ENCODE data around the gene POLR2A.

Gene POLR2A

DNA sequence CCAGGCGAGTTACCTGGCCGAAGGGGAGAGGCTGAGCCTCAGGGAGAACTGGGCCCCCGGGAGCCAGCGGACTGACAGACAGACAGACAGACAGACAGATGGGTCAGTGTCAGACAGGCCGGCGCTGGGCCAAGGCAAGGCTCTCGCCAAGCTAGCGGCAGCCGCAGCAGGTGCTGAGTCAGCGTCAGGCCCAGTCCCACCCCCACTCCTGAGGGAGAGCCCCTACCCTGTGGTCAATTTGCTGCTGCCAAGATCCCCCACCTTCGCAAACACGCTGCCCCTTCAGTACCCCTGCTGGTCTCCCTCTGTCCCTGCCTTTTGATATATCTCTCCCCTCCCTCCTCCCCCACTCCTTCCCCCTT is 43.4 kb upstream of the POLR2A start:
- Histone ChIP-seq H3K27me3 (ENCODE audit: control insufficient read depth in 1 of 2, insufficient read depth in 2 of 2, low read length in 2 of 2) (peaks cover 28 to 43% of the 10 kb centered on the region in 2 donors), H3K4me1 (ENCODE audit: control insufficient read depth in 1 of 2, insufficient read depth in 2 of 2, low read length in 2 of 2) (peaks cover 35 to 43% of the 10 kb centered on the region in 2 donors), H3K4me3 (ENCODE audit: low read depth in 1 of 2, low read length in 2 of 2) (no peak overlapping the region), H3K36me3 (ENCODE audit: control insufficient read depth in 1 of 2, insufficient read depth in 2 of 2, low read length in 2 of 2) (no peaks in the 10 kb centered on the region), H3K27ac (ENCODE audit: low read depth, low read length) (no peak overlapping the region), H3K9ac (ENCODE audit: low read depth in 1 of 2, low read length in 2 of 2) (no peak overlapping the region), H3K9me3 (ENCODE audit: control insufficient read depth in 1 of 2, low read length in 2 of 2) (no peaks in the 10 kb centered on the region)

DNA sequence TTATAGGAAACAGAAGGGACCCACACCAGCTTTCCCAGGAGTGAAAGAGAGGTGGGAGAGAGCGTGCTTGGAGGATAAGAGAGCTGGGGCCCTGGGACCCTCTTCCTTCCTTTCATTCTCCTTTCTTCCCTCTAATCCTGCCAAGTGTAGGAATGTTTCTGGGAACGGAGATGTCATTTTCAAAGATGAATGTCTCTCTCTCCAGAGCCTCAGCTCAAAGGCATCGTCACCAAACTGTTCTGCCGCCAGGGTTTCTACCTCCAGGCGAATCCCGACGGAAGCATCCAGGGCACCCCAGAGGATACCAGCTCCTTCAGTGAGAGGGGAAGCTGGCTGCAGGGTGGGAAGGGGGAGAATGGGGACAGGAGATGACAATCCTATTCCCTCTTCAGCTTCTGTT is 42.9 kb upstream of the POLR2A start:
- Histone ChIP-seq H3K27me3 (ENCODE audit: control insufficient read depth in 1 of 2, insufficient read depth in 2 of 2, low read length in 2 of 2) (peaks cover 28 to 44% of the 10 kb centered on the region in 2 donors), H3K36me3 (ENCODE audit: control insufficient read depth in 1 of 2, insufficient read depth in 2 of 2, low read length in 2 of 2) (no peaks in the 10 kb centered on the region), H3K4me3 (ENCODE audit: low read depth in 1 of 2, low read length in 2 of 2) (no peak overlapping the region), H3K9me3 (ENCODE audit: control insufficient read depth in 1 of 2, low read length in 2 of 2) (no peaks in the 10 kb centered on the region), H3K9ac (ENCODE audit: low read depth in 1 of 2, low read length in 2 of 2) (no peak overlapping the region), H3K4me1 (ENCODE audit: control insufficient read depth in 1 of 2, insufficient read depth in 2 of 2, low read length in 2 of 2) (peaks cover 35 to 45% of the 10 kb centered on the region in 2 donors), H3K27ac (ENCODE audit: low read depth, low read length) (no peak overlapping the region)

DNA sequence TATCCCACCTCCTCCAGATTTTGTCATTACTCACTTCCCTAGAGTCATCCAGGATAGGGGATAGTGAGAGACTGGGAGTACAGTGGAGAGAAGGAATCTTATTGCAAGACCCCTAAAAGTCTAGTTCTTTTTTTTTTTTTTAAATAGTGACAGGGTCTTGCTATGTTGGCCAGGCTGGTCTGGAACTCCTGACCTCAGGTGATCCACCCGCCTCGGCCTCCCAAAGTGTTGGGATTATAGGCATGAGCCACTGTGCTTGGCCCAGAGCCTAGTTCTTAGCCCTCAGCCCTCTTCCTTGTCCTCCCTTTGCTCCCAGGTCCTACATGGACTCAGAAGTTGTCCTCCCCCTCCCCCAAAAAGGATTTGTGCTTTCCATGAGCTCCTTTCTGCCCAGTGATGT is 42.0 kb upstream of the POLR2A start:
- Histone ChIP-seq H3K9me3 (ENCODE audit: control insufficient read depth in 1 of 2, low read length in 2 of 2) (no peaks in the 10 kb centered on the region), H3K27me3 (ENCODE audit: control insufficient read depth in 1 of 2, insufficient read depth in 2 of 2, low read length in 2 of 2) (peaks cover 34 to 52% of the 10 kb centered on the region in 2 donors), H3K4me1 (ENCODE audit: control insufficient read depth in 1 of 2, insufficient read depth in 2 of 2, low read length in 2 of 2) (peaks cover 34 to 42% of the 10 kb centered on the region in 2 donors)

DNA sequence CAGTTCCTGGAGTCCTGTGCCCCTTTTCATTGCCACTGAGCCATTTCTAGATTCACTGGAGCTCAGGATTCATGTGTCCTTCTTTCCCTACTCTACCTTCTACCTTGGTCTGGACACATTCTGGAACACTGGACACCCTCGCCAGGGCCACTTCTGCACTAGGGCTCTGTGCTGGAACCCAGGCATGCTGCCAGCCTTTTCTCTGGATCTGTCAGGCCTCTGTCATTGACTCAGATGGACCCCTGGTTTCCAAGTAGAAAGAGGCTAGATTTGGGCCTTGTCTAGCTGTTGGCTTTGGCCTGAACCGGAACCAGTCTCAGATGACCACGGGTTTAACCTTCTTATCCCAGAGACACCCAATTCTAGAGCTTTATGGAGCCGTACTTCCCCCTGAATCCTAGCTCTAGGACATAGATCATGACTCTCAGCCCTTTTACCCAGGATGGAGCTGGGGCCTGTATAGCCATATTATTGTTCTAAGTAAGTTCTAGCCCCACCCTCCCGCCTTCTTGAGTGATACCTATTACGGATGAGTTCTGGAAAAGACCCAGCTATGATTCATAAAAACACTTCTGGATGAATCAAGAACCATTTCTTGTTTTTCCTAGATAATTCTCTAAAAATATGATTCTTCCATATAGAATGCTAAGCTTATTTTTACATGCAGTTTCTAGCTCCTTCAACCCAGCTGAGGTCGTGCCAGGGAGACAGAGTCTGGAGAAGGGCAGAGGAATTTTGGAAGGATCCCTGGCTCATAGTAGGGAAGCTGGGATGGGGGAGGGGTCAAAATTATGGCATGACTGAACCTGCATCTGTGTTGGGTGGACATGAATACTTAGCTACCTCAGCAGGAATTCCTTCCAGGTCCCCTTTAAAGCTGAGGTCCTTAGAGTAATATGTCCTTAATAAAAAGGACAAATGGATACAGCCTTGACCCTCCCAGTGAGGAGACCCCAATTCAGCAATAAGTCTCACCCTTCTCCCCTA is 40.4 kb upstream of the POLR2A start:
- Histone ChIP-seq H3K27me3 (ENCODE audit: control insufficient read depth in 1 of 2, insufficient read depth in 2 of 2, low read length in 2 of 2) (peaks cover 35 to 47% of the 10 kb centered on the region in 2 donors), H3K4me3 (ENCODE audit: low read depth in 1 of 2, low read length in 2 of 2) (no peak overlapping the region), H3K4me1 (ENCODE audit: control insufficient read depth in 1 of 2, insufficient read depth in 2 of 2, low read length in 2 of 2) (peaks cover 19 to 29% of the 10 kb centered on the region in 2 donors), H3K9ac (ENCODE audit: low read depth in 1 of 2, low read length in 2 of 2) (no peak overlapping the region), H3K36me3 (ENCODE audit: control insufficient read depth in 1 of 2, insufficient read depth in 2 of 2, low read length in 2 of 2) (no peaks in the 10 kb centered on the region), H3K27ac (ENCODE audit: low read depth, low read length) (no peak overlapping the region), H3K9me3 (ENCODE audit: control insufficient read depth in 1 of 2, low read length in 2 of 2) (no peaks in the 10 kb centered on the region)

More for the DNA sequence above, 42.0 kb upstream of the POLR2A start:
- Histone ChIP-seq H3K9ac (ENCODE audit: low read depth in 1 of 2, low read length in 2 of 2) (no peak overlapping the region), H3K4me3 (ENCODE audit: low read depth in 1 of 2, low read length in 2 of 2) (no peak overlapping the region), H3K36me3 (ENCODE audit: control insufficient read depth in 1 of 2, insufficient read depth in 2 of 2, low read length in 2 of 2) (no peaks in the 10 kb centered on the region), H3K27ac (ENCODE audit: low read depth, low read length) (no peak overlapping the region)

GRCh38 chr17:7444682-7445618 is 39.2 kb upstream of the POLR2A start, which contains the start of gene CHRNB1:
TSS of gene CHRNB1 (plus strand) at chr17:7445061. CDS start at chr17:7445128, 67 bp downstream.
- H3K9ac ChIP-seq (ENCODE audit: low read depth in 1 of 2, low read length in 2 of 2) = peak within 1 kb of the TSS; percentile 10 to 18
- H3K9me3 ChIP-seq (ENCODE audit: control insufficient read depth in 1 of 2, low read length in 2 of 2) = no peaks in the 10 kb centered on the region
- H3K4me3 ChIP-seq (ENCODE audit: low read depth in 1 of 2, low read length in 2 of 2) = peak within 1 kb of the TSS; percentile 66 to 69
- H3K4me1 ChIP-seq (ENCODE audit: control insufficient read depth in 1 of 2, insufficient read depth in 2 of 2, low read length in 2 of 2) = peaks cover 19 to 21% of the 10 kb centered on the region in 2 donors
- H3K27me3 ChIP-seq (ENCODE audit: control insufficient read depth in 1 of 2, insufficient read depth in 2 of 2, low read length in 2 of 2) = peaks cover 31 to 40% of the 10 kb centered on the region in 2 donors
- H3K27ac ChIP-seq (ENCODE audit: low read depth, low read length) = no peak within 1 kb of the TSS
- no peaks in the 10 kb centered on the region for H3K36me3 ChIP-seq (ENCODE audit: control insufficient read depth in 1 of 2, insufficient read depth in 2 of 2, low read length in 2 of 2)

- Histone ChIP-seq H3K4me1 (ENCODE audit: control insufficient read depth in 1 of 2, insufficient read depth in 2 of 2, low read length in 2 of 2) (peaks cover 13 to 14% of the 10 kb centered on the region in 2 donors), H3K36me3 (ENCODE audit: control insufficient read depth in 1 of 2, insufficient read depth in 2 of 2, low read length in 2 of 2) (no peaks in the 10 kb centered on the region), H3K27me3 (ENCODE audit: control insufficient read depth in 1 of 2, insufficient read depth in 2 of 2, low read length in 2 of 2) (peaks cover 26 to 34% of the 10 kb centered on the region in 2 donors), H3K27ac (ENCODE audit: low read depth, low read length) (no peak overlapping the region), H3K4me3 (ENCODE audit: low read depth in 1 of 2, low read length in 2 of 2) (peak overlapping the region; percentile 66 to 69), H3K9me3 (ENCODE audit: control insufficient read depth in 1 of 2, low read length in 2 of 2) (no peaks in the 10 kb centered on the region), H3K9ac (ENCODE audit: low read depth in 1 of 2, low read length in 2 of 2) (peak overlapping the region; percentile 10 to 12)
Observed at GRCh38 chr17:7445619-7445968, 38.6 kb upstream of the POLR2A start.

DNA sequence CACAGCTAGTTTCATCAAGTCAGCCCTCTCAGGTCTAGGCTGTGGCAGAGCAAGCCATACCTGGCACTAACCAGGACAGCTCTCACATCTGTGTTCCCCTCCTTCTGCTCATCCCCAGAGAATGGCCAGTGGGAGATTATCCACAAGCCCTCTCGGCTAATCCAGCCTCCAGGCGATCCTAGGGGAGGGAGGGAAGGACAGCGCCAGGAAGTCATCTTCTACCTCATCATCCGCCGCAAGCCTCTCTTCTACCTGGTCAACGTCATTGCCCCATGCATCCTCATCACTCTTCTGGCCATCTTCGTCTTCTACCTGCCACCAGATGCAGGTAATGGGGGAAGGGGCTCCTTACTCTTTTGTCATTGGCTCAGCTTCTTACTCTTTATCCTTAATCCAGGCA is 35.7 kb upstream of the POLR2A start:
- H3K4me3 ChIP-seq (ENCODE audit: low read depth in 1 of 2, low read length in 2 of 2) = no peak overlapping the region
- no peak overlapping the region for H3K9ac ChIP-seq (ENCODE audit: low read depth in 1 of 2, low read length in 2 of 2)
- H3K36me3 ChIP-seq (ENCODE audit: control insufficient read depth in 1 of 2, insufficient read depth in 2 of 2, low read length in 2 of 2) = no peaks in the 10 kb centered on the region
- H3K27me3 ChIP-seq (ENCODE audit: control insufficient read depth in 1 of 2, insufficient read depth in 2 of 2, low read length in 2 of 2) = peaks cover 13 to 23% of the 10 kb centered on the region in 2 donors
- H3K27ac ChIP-seq (ENCODE audit: low read depth, low read length) = no peak overlapping the region
- H3K9me3 ChIP-seq (ENCODE audit: control insufficient read depth in 1 of 2, low read length in 2 of 2) = no peaks in the 10 kb centered on the region
- H3K4me1 ChIP-seq (ENCODE audit: control insufficient read depth in 1 of 2, insufficient read depth in 2 of 2, low read length in 2 of 2) = peaks cover 12 to 13% of the 10 kb centered on the region in 2 donors

GRCh38 chr17:7459961-7460545 is 24.1 kb upstream of the POLR2A start:
- no peak overlapping the region for H3K4me3 ChIP-seq (ENCODE audit: low read depth in 1 of 2, low read length in 2 of 2)
- no peaks in the 10 kb centered on the region for H3K9me3 ChIP-seq (ENCODE audit: control insufficient read depth in 1 of 2, low read length in 2 of 2)
- H3K27ac ChIP-seq (ENCODE audit: low read depth, low read length) = no peak overlapping the region
- no peaks in the 10 kb centered on the region for H3K27me3 ChIP-seq (ENCODE audit: control insufficient read depth in 1 of 2, insufficient read depth in 2 of 2, low read length in 2 of 2)
- peaks cover 0 to 3% of the 10 kb centered on the region in 2 donors for H3K4me1 ChIP-seq (ENCODE audit: control insufficient read depth in 1 of 2, insufficient read depth in 2 of 2, low read length in 2 of 2)
- no peak overlapping the region for H3K9ac ChIP-seq (ENCODE audit: low read depth in 1 of 2, low read length in 2 of 2)
- H3K36me3 ChIP-seq (ENCODE audit: control insufficient read depth in 1 of 2, insufficient read depth in 2 of 2, low read length in 2 of 2) = peaks cover 2 to 12% of the 10 kb centered on the region in 2 donors

GRCh38 chr17:7460850-7461660 is 23.1 kb upstream of the POLR2A start:
- H3K4me1 ChIP-seq (ENCODE audit: control insufficient read depth in 1 of 2, insufficient read depth in 2 of 2, low read length in 2 of 2) = peaks cover 0 to 3% of the 10 kb centered on the region in 2 donors
- H3K27ac ChIP-seq (ENCODE audit: low read depth, low read length) = no peak overlapping the region
- no peak overlapping the region for H3K9ac ChIP-seq (ENCODE audit: low read depth in 1 of 2, low read length in 2 of 2)
- H3K4me3 ChIP-seq (ENCODE audit: low read depth in 1 of 2, low read length in 2 of 2) = no peak overlapping the region
- H3K27me3 ChIP-seq (ENCODE audit: control insufficient read depth in 1 of 2, insufficient read depth in 2 of 2, low read length in 2 of 2) = no peaks in the 10 kb centered on the region
- no peaks in the 10 kb centered on the region for H3K9me3 ChIP-seq (ENCODE audit: control insufficient read depth in 1 of 2, low read length in 2 of 2)
- peaks cover 2 to 14% of the 10 kb centered on the region in 2 donors for H3K36me3 ChIP-seq (ENCODE audit: control insufficient read depth in 1 of 2, insufficient read depth in 2 of 2, low read length in 2 of 2)

Measured in duodenal mucosa (tissue), 2 donors.